ENCODE measurements around the gene TYRO3. TPM values are rescaled to one million over a fixed set of nuclear protein-coding genes. Genes with fewer than 3 reads are reported as not detected.

TYRO3 gene
- 7.6 and 11.5 TPM in 2 replicates for total RNA-seq

GRCh38 chr15:41558400-41559238, at the start of gene TYRO3:
TYRO3 (plus strand) TSS chr15:41559212; CDS start chr15:41559258, 46 bp downstream.

GRCh38 chr15:41513506-41514227, 45.3 kb upstream of the TYRO3 start, which contains the start of gene LTK:
LTK (minus strand) TSS chr15:41513827; CDS start chr15:41513709, 118 bp downstream.

Other genes starting within 250 kb of the TYRO3 start
- gene OIP5, start 226.6 kb upstream of the TYRO3 start, total RNA-seq: 0.56 and 2.0 TPM in 2 replicates
- 10.1 and 23.7 TPM in 2 replicates for gene NUSAP1, start 226.3 kb upstream of the TYRO3 start, total RNA-seq
- 16.1 and 19.5 TPM in 2 replicates for gene NDUFAF1, start 156.7 kb upstream of the TYRO3 start, total RNA-seq
- 12.1 and 13.5 TPM in 2 replicates for gene RTF1, start 142.1 kb upstream of the TYRO3 start, total RNA-seq
- 0.76 and 0.91 TPM in 2 replicates for gene ITPKA, start 65.3 kb upstream of the TYRO3 start, total RNA-seq
- 0.07 TPM in 1 of 2 replicates, not detected in the other for gene LTK, start 45.4 kb upstream of the TYRO3 start, total RNA-seq
- gene RPAP1, start 15.0 kb upstream of the TYRO3 start, total RNA-seq: 25.5 and 30.3 TPM in 2 replicates
- gene MGA, start 101.2 kb downstream of the TYRO3 start, total RNA-seq: 34.6 and 36.2 TPM in 2 replicates
- 20.7 and 26.6 TPM in 2 replicates for gene MAPKBP1, start 215.3 kb downstream of the TYRO3 start, total RNA-seq

All from smooth muscle cell of the pulmonary artery (primary cell).